ENCODE results near the gene JPH3. TPM values are rescaled to one million over a fixed set of nuclear protein-coding genes. Genes with fewer than 3 reads are reported as not detected.

Gene JPH3
- total and polyA plus RNA-seq, 10 of the 15 experiments (the other 5 are each of a cell fraction or from before 2014, with no cell fraction given) = 0.05 TPM; not detected in 9

DNA sequence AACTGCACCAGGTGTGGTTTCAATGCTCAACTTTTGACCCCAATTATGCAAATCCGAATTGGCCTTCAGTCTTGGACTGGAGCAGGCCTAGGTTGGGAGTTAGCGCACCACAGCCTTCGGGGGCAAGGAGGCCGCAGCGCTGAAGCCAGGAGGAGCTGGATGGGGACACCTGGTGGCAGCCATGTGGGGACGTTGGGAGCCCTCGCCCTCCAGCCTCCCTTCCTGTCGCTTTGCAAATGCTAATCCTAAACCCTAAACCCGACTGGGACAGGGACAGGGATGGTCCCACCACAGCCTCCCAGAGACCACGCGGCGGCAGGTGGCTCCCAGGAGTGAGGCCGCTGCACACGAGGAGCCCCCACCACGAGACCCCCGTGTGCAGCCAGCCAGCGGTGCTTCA is 104.8 kb downstream of the JPH3 start (continued):
- TF ChIP-seq, protein P1, sequence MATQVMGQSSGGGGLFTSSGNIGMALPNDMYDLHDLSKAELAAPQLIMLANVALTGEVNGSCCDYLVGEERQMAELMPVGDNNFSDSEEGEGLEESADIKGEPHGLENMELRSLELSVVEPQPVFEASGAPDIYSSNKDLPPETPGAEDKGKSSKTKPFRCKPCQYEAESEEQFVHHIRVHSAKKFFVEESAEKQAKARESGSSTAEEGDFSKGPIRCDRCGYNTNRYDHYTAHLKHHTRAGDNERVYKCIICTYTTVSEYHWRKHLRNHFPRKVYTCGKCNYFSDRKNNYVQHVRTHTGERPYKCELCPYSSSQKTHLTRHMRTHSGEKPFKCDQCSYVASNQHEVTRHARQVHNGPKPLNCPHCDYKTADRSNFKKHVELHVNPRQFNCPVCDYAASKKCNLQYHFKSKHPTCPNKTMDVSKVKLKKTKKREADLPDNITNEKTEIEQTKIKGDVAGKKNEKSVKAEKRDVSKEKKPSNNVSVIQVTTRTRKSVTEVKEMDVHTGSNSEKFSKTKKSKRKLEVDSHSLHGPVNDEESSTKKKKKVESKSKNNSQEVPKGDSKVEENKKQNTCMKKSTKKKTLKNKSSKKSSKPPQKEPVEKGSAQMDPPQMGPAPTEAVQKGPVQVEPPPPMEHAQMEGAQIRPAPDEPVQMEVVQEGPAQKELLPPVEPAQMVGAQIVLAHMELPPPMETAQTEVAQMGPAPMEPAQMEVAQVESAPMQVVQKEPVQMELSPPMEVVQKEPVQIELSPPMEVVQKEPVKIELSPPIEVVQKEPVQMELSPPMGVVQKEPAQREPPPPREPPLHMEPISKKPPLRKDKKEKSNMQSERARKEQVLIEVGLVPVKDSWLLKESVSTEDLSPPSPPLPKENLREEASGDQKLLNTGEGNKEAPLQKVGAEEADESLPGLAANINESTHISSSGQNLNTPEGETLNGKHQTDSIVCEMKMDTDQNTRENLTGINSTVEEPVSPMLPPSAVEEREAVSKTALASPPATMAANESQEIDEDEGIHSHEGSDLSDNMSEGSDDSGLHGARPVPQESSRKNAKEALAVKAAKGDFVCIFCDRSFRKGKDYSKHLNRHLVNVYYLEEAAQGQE (IDR thresholded peaks at IDR 0.05; ENCODE audit: low read depth, low read length) = no peak

DNA sequence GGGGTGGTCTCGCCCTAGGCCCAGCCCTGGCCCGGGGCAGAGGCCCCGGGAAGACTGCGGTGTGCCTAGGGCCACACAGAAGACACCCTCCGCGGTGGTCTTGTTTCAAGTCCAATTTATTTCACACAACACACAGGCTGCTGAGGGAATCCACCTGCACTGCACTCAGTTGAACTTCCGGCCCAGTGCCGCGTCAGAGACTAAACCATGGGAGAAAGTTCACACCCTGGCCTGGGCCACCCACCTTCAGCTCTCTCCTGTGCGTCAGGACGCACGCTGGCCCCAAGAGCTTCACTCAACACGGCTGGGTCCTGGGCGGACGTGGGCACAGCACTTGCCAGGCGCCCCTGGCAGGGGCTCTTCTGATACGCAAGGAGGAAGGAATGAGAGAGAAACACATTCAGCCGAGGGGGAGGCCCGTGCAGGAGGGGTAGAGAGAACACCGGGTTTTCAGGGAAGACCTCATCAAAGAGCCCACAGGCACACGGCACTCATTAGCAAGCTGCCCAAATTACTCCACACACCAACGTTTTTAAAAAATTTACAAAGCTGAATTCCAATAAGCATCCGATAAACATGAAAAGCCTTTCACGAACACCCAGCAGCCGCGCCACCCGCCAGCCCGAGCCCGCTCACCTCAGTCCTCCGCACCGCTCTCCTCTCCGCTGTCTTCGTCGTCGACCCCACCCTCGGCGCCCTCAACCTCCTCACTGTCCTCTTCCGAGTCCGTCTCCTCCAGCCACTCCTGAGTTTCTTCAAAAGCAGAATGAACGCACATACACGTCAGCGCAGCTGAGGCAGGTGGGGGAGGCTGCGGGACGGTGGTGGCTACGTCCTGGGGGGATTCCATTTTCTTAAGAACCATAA is 105.6 kb downstream of the JPH3 start:
- ChIA-PET POLR2A (no interaction called here), CTCF (no interaction called here), SMC1A (ENCODE audit: uncharacterized antibody, unreplicated experiment) (no interaction called here), RAD21 (ENCODE audit: unreplicated experiment) (no interaction called here)
- in situ Hi-C loops (cut with MboI) (no loop called here), intact Hi-C loops (cut with micrococcal nuclease; ENCODE audit: unreplicated experiment) (no loop called here)
- no peak for DNase-seq (ENCODE audit: low read depth, low spot score)
- Histone ChIP-seq H3K9ac (ENCODE audit: control insufficient read depth, insufficient read depth, low read length) (no peak overlapping the region), H3K27ac (ENCODE audit: control insufficient read depth, insufficient read depth) (no peak overlapping the region), H3K79me2 (ENCODE audit: control insufficient read depth, insufficient read depth, low read length) (no peaks in the 10 kb centered on the region), H3K36me3 (ENCODE audit: control insufficient read depth in 2 of 2, insufficient read depth in 2 of 2, low read length in 1 of 2) (peaks cover 13 to 34% of the 10 kb centered on the region in 2 experiments; a peak in 3 of 4 replicates), H2AFZ (ENCODE audit: control insufficient read depth, low read depth, low read length) (no peak overlapping the region), H3K27me3 (replicated peaks in 1 of 2; ENCODE audit: control insufficient read depth in 2 of 2, insufficient read depth in 2 of 2, low read length in 1 of 2) (no peaks in the 10 kb centered on the region), H3K4me1 (ENCODE audit: control insufficient read depth, insufficient read depth, low read length) (peaks cover 7% of the 10 kb centered on the region), H3K4me2 (ENCODE audit: control insufficient read depth, insufficient read depth) (no peak overlapping the region), H3K4me3 (no peak overlapping the region), H4K20me1 (ENCODE audit: control insufficient read depth, insufficient read depth) (no peaks in the 10 kb centered on the region), H3K9me3 (replicated peaks; ENCODE audit: control insufficient read depth, insufficient read depth, low read length) (no peaks in the 10 kb centered on the region)
- ATAC-seq = no peak
- FAIRE-seq = no peak
- no TSS peak for BruUV-seq (replicated peaks)
- WGBS (ENCODE audit: insufficient coverage, insufficient replicate concordance, low lambda C conversion rate, missing lambda C conversion rate) = 93% methylated on average over 43 of the region's 45 CpGs
- TF ChIP-seq MYC (IDR thresholded peaks at IDR 0.05; ENCODE audit: insufficient read depth, insufficient read length, insufficient replicate concordance, low read length, severe bottlenecking) = no peak
- no peak for TF ChIP-seq PAX5 (IDR thresholded peaks at IDR 0.05; ENCODE audit: borderline replicate concordance, low read depth, low read length)
- no peak for TF ChIP-seq MTA3 (IDR thresholded peaks at IDR 0.05; ENCODE audit: borderline replicate concordance, low read length)
- no peak for TF ChIP-seq ZBED1 (IDR thresholded peaks at IDR 0.05; ENCODE audit: borderline replicate concordance)
- TF ChIP-seq TARDBP (IDR thresholded peaks at IDR 0.05; ENCODE audit: borderline replicate concordance) = no peak
- no peak for TF ChIP-seq CBFB (IDR thresholded peaks at IDR 0.05; ENCODE audit: low read depth)
- no peak for TF ChIP-seq TCF12 (IDR thresholded peaks at IDR 0.05; ENCODE audit: low read depth, low read length)
- no peak for TF ChIP-seq BHLHE40 (IDR thresholded peaks at IDR 0.05; ENCODE audit: borderline replicate concordance in 1 of 2, low read depth in 2 of 2, low read length in 1 of 2)
- TF ChIP-seq RBBP5 (conservative IDR thresholded peaks at IDR 0.05) = no peak
- TF ChIP-seq ETV6 (conservative IDR thresholded peaks at IDR 0.05 in 1 of 2, IDR thresholded peaks at IDR 0.05 in 1 of 2; ENCODE audit: borderline replicate concordance in 1 of 2, low read depth in 1 of 2) = no peak
- TF ChIP-seq, protein P2, sequence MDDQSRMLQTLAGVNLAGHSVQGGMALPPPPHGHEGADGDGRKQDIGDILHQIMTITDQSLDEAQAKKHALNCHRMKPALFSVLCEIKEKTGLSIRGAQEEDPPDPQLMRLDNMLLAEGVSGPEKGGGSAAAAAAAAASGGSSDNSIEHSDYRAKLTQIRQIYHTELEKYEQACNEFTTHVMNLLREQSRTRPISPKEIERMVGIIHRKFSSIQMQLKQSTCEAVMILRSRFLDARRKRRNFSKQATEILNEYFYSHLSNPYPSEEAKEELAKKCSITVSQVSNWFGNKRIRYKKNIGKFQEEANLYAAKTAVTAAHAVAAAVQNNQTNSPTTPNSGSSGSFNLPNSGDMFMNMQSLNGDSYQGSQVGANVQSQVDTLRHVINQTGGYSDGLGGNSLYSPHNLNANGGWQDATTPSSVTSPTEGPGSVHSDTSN (IDR thresholded peaks at IDR 0.05; ENCODE audit: insufficient replicate concordance, low read depth, low read length) = no peak
- TF ChIP-seq NFXL1 (IDR thresholded peaks at IDR 0.05; ENCODE audit: borderline replicate concordance) = no peak
- TF ChIP-seq FOS (IDR thresholded peaks at IDR 0.05; ENCODE audit: borderline replicate concordance, extremely low read depth, insufficient read length) = no peak

Data from GM12878 (cell line).